GM21786 (cell line): Measurements from ENCODE around the gene RELL2.

ENCODE experiments used
- ATAC-seq: cut with Tn5 transposase; IDR thresholded peaks from one replicate; pipeline ENCODE4 v1.9.1; 2021; ENCODE audit not compliant: unreplicated experiment

The RELL2 gene

DNA sequence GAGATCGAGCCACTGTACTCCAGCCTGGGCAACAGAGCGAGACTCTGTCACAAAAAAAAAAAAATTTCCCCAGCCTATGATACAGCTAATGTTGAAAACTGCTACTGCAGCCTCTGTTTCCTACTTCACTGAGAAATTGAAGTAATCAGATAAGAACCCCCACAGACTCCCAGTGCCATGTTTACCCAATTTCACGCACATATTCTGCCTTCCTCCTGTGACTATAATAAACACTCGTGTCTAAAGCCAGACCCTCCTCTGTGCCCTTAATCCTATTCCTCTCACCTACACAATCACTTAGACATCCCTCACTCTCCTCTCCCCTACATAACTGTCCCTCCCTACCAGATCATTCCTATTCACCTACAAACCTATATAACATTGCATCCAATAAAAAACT, 38.9 kb downstream of the RELL2 start:
- no peak for ATAC-seq

DNA sequence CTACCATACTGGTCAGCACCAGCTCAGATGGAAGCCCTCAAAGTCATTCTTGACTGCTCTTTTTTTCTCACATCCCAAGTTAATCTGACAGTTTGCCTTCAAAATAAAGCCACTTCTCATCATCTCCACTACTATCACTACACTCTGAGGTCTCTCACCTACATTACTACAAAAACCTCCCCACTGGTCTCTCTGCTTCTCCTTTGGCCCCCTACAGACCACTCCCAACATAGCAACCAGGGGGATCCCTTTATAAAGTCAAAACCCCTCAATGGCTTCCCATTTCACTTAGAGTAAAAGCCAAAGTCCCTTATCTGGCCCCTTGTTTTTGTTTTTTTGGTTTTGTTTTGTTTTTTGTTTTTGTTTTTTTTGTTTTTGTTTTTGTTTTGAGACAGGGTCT, 40.6 kb downstream of the RELL2 start:
- ATAC-seq: no peak

GRCh38 chr5:141680178-141680577, 43.4 kb downstream of the RELL2 start:
- no peak for ATAC-seq

GRCh38 chr5:141680751-141681201, 44.0 kb downstream of the RELL2 start:
- ATAC-seq: no peak

GRCh38 chr5:141681295-141681694, 44.5 kb downstream of the RELL2 start:
- ATAC-seq: no peak

DNA sequence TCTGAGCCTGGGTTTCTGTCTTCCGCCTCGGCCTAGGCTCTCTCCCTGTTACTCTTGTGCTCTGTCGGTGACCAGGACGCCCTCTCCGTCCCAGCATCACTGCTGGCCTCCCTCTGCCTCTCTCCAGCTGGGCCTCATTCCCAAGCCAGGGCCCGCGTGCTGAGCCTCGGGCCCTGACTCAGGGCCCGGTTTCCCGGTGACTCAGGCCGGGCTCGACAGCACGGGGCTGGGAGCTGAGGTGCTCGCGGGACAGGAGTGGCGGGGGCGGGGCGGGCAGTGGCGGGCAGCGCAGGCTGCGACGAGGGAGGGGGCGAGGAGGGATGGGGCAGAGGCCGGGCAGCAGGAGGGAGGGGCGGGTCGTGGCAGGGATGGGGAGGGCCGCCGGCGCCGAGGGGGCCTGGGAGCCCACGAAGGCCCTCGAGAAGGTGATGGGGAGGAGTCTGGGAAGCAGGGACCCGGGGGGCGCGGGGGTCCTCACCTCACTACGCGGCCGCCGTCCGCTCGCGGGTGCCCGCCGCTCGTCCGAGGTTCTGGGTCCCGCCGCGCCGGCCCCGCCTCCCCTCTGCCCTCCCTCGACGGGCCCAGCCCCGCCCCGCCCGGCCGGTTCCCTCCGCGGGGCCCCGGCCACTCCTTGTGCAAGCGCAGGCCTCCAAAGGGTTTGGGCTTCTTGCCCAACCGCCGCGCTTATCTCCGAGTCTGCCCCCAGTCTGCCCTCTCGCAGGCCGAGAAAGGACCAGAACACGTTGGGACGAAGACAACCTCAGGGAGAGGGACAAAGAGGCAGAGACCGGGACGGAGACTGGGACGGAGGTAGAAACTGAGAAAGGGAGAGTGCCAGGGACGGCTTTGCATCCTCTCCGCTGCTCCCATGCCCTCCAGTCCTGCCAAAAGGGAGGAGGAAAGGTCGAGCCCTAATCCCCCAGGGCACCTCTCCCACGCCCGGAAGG, 45.2 kb downstream of the RELL2 start, which contains the start of gene ARAP3:
Gene ARAP3, minus strand, starts transcription at position 536 of the 947 bp plus-strand sequence. CDS start 1,744 bp downstream, outside the sequence.
- ATAC-seq: no peak

GRCh38 chr5:141683596-141684141, 46.9 kb downstream of the RELL2 start:
- no peak for ATAC-seq

DNA sequence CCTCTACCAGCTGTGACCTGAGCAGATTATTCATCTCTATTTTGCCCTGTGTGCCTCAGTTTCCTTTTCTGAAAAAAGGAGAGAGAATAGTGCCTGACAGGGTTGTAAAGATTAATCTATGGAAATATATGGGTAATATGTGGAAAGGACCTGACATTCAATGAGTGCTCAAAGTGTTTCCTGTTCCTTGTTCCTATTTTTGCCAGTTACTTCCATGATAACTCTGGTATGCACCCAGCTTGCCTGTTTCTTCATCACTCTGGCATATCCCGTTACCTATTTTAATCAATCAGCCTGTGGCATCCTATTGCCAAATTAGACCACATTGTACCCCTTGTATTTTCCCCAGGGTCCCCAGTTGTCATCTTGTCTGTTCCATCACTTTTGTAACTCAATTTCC, 48.8 kb downstream of the RELL2 start:
- ATAC-seq: no peak

DNA sequence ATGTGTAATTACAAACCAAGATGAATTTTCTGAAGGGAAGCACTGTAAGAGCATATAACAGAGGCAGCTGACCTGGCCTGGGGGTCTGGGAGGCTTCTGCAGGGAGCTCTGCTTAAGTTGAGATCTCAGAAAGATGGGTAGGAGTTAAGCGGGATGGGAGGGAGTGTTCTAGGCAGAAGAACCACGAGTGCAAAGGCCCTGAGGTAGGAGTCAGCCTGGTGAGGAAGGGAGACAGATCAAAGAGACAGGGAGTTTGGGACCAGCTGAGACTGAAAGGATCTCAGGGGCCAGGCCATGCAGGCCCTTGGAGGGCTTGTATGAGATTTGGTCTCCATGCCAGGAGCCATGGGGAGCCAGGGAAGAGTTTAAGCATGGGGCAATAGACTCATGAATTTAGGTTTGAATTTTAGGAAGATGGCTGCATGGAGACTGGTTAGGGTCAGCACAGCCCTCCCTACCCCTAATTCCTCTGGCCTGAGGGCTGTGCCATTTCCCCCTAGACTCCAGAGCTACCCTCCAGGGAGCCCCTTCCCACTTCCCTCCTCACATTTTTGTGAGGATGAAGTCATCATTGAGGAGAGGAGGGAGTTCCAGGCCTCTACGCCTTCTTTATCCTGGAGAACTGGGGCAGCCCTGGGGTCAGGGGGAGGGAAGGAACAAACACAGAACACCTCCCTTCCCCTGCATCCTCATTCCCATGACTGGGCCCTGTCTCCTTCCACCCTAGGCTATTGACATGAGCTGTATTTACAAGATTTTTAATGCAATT, 50.0 kb downstream of the RELL2 start:
- no peak for ATAC-seq
